HL-60 (cell line): Measurements from ENCODE around the gene HNRNPL.

Experiments used
- DNase-seq, 2 experiments: peaks; one replicate each; pipeline ENCODE4 v3.0.0-alpha.2; 2010 to 2020; ENCODE audit warnings: low read depth in 1 of 2, low spot score in 1 of 2
- H3K27ac ChIP-seq: fragments of 250-450 bp; sonication (Bioruptor Pico); replicated peaks from 2 replicates; pipeline ENCODE4 v1.5.1; 2020; ENCODE audit warnings: mild to moderate bottlenecking, moderate library complexity
- H3K27me3 ChIP-seq: fragments of 250-450 bp; sonication (Bioruptor Pico); 2 replicates; pipeline ENCODE4 v1.5.1; 2021; ENCODE audit warnings: mild to moderate bottlenecking, moderate library complexity; ENCODE audit not compliant: insufficient read depth, poor library complexity, severe bottlenecking
- H3K4me3 ChIP-seq: replicated peaks from 2 replicates; pipeline ENCODE4 v1.5.1; 2011; ENCODE audit warnings: mild to moderate bottlenecking, control low read depth, low read length; ENCODE audit not compliant: insufficient read depth
- GABPA ChIP-seq: IDR thresholded peaks from 2 replicates; pipeline ENCODE4 v1.6.1; 2012; ENCODE audit warnings: low read depth
- POLR2AphosphoS5 ChIP-seq: IDR thresholded peaks from 2 replicates; pipeline ENCODE4 v1.6.1; 2012; ENCODE audit warnings: low read depth
- SPI1 ChIP-seq: IDR thresholded peaks from 2 replicates; pipeline ENCODE4 v1.6.1; 2012; ENCODE audit warnings: low read depth, mild to moderate bottlenecking, borderline replicate concordance
- TF ChIP-seq, protein P1 (sequence below): IDR thresholded peaks from 2 replicates; pipeline ENCODE4 v1.6.1; 2012; ENCODE audit warnings: low read depth; ENCODE audit not compliant: insufficient replicate concordance
- TF ChIP-seq, protein P2 (sequence below): IDR thresholded peaks from one replicate; pipeline ENCODE4 v1.5.1; 2011; ENCODE audit warnings: low read length, control low read depth, inconsistent platforms; ENCODE audit not compliant: insufficient read depth

HNRNPL gene

DNA sequence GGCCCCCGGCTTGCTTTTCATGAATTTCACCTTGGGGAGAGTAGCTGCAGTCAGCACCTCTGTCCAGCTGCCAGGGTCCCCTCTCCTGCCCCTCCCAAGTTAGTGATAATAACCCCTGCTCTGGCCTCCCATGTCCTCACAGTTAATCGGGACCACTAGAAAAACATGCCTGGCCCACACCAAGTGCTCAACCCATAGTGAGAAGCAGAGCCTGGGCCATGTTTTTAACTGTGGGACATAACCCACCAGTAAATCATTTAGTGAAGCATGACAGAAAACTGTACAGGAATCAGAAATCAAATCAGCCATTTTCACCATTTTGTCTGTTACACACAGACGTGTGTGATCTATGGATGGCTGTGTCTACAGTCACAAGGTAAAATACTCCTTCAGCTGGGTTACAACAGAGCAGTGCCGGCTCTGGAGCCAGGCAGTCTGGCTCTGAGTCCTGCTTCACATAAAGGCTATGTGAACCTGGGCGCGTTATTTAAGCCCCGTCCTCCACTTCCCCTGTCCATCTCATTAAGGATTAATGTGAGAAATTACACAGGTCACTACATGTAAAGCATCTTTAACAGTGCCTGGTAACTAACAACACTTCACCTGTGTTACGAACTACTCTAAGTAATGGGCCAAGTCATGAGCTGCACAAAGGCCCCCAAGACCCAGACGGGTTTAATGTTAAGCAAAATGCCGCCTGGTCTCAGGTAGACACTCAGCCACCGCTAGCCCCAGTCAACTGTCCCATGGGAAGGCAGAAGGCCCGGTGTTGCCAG is 10.6 kb downstream of the HNRNPL start:
- TF ChIP-seq SPI1: no peak
- 0 out of 2 replicates have a peak, but pooled peaks have one; percentile 38 for TF ChIP-seq POLR2AphosphoS5
- DNase-seq: no peak
- no peak overlapping the region for H3K4me3 ChIP-seq
- no peak overlapping the region for H3K27ac ChIP-seq
- H3K27me3 ChIP-seq: no peaks in the 10 kb centered on the region

DNA sequence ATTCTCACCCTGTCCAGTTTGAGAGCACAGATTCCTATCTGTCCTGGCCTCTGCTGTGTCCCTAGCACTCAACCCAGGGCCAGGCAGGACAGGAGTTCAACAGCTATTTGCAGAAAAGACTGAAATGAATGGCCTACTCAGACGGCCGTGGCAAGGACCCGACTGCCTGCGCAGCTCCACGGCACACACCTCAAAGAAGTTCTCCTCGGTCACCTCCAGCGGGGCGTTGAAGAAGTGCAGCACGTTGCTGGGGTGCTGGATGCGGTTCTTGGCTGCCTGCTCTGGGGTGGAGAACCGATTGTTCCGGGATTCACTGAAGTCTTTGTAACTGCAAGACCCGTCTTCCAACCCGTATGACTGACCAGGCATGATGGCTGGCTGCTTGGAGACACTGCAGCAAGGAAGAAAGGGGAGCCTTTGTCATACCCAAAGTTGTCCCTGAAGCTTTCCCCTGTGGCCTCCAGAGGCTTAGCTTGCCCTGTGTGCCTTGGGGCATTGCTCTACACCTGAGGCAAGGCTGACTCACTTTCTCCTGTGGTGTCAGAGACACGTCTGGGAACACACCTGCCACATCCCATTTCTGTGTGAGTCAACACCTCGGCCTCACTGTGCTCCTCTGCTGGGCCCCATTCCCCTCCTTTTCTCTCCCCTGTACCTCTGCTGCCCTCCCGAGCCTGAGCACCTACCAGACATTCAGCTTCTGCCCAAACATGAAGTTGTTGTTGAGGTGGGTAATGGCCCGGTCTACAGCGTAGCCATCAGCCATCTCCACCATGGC is 11.4 kb downstream of the HNRNPL start:
- no peaks in the 10 kb centered on the region for H3K27me3 ChIP-seq
- no peak for DNase-seq
- no peak overlapping the region for H3K4me3 ChIP-seq
- TF ChIP-seq, protein P1, sequence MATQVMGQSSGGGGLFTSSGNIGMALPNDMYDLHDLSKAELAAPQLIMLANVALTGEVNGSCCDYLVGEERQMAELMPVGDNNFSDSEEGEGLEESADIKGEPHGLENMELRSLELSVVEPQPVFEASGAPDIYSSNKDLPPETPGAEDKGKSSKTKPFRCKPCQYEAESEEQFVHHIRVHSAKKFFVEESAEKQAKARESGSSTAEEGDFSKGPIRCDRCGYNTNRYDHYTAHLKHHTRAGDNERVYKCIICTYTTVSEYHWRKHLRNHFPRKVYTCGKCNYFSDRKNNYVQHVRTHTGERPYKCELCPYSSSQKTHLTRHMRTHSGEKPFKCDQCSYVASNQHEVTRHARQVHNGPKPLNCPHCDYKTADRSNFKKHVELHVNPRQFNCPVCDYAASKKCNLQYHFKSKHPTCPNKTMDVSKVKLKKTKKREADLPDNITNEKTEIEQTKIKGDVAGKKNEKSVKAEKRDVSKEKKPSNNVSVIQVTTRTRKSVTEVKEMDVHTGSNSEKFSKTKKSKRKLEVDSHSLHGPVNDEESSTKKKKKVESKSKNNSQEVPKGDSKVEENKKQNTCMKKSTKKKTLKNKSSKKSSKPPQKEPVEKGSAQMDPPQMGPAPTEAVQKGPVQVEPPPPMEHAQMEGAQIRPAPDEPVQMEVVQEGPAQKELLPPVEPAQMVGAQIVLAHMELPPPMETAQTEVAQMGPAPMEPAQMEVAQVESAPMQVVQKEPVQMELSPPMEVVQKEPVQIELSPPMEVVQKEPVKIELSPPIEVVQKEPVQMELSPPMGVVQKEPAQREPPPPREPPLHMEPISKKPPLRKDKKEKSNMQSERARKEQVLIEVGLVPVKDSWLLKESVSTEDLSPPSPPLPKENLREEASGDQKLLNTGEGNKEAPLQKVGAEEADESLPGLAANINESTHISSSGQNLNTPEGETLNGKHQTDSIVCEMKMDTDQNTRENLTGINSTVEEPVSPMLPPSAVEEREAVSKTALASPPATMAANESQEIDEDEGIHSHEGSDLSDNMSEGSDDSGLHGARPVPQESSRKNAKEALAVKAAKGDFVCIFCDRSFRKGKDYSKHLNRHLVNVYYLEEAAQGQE: no peak
- no peak for TF ChIP-seq SPI1
- TF ChIP-seq GABPA: no peak
- TF ChIP-seq, protein P2, sequence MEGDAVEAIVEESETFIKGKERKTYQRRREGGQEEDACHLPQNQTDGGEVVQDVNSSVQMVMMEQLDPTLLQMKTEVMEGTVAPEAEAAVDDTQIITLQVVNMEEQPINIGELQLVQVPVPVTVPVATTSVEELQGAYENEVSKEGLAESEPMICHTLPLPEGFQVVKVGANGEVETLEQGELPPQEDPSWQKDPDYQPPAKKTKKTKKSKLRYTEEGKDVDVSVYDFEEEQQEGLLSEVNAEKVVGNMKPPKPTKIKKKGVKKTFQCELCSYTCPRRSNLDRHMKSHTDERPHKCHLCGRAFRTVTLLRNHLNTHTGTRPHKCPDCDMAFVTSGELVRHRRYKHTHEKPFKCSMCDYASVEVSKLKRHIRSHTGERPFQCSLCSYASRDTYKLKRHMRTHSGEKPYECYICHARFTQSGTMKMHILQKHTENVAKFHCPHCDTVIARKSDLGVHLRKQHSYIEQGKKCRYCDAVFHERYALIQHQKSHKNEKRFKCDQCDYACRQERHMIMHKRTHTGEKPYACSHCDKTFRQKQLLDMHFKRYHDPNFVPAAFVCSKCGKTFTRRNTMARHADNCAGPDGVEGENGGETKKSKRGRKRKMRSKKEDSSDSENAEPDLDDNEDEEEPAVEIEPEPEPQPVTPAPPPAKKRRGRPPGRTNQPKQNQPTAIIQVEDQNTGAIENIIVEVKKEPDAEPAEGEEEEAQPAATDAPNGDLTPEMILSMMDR: no peak
- no peak for TF ChIP-seq POLR2AphosphoS5
- no peak overlapping the region for H3K27ac ChIP-seq

DNA sequence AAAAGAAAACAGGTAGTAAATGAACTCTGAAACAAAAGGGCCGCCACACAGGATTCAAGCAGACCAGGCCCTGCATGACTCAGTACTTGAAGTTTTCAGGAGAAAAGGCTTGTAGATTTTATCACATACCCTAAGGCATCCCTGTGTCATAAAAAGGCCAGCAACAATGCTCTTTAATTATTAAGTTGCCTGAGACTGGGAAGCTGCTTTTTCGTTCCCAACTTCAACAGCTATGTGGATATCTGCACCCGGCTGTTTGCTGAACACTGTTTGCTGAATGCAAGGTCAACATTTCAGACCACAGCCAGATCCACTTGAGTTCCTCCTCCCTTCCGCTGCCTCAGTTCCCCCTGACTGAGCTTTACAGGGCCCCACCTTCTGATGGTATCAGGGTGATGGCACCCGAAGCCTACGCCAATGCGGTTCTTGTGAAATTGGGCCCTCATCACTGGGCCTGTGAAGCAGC is 12.1 kb downstream of the HNRNPL start:
- Histone ChIP-seq H3K27me3 (no peaks in the 10 kb centered on the region), H3K27ac (no peak overlapping the region), H3K4me3 (no peak overlapping the region)
- no peak for DNase-seq
- TF ChIP-seq POLR2AphosphoS5: no peak; the same call in 1 of the 2 replicates
- TF ChIP-seq, protein P2: no peak

DNA sequence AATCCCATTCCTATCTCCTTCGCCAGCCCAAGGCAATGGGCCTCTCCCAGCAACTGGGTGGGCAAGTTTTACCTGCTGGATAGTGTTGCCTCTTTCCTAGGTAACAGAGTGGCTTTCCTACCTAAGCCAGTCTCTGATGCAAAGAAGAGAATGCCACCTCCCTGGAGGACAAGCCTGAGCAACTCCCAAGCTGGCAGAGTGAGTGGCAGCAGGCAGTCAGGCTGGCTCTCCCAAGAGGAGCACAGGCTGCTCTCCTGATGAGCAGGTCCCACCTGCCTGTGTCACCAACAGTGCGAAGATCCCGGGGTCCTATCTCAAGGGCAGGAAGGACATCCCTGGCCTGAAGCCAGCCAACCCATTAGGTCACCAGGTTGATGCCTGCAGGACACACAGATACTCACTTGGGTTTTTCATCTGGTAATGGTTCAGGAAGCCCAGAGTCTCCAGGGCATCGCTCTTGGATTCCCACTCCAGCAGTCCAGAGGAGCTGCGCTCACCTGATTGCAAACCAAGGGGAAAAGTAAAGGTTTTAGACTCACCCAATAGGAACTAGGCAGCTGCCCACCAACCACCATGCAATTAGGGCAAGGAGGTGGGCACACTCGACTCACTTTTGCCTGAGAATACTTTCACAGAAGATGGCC is 12.7 kb downstream of the HNRNPL start:
- no peak for DNase-seq
- Histone ChIP-seq H3K4me3 (no peak overlapping the region), H3K27ac (no peak overlapping the region), H3K27me3 (no peaks in the 10 kb centered on the region)
- TF ChIP-seq GABPA: no peak
- TF ChIP-seq POLR2AphosphoS5: 0 out of 2 replicates have a peak, but pooled peaks have one; percentile 48

DNA sequence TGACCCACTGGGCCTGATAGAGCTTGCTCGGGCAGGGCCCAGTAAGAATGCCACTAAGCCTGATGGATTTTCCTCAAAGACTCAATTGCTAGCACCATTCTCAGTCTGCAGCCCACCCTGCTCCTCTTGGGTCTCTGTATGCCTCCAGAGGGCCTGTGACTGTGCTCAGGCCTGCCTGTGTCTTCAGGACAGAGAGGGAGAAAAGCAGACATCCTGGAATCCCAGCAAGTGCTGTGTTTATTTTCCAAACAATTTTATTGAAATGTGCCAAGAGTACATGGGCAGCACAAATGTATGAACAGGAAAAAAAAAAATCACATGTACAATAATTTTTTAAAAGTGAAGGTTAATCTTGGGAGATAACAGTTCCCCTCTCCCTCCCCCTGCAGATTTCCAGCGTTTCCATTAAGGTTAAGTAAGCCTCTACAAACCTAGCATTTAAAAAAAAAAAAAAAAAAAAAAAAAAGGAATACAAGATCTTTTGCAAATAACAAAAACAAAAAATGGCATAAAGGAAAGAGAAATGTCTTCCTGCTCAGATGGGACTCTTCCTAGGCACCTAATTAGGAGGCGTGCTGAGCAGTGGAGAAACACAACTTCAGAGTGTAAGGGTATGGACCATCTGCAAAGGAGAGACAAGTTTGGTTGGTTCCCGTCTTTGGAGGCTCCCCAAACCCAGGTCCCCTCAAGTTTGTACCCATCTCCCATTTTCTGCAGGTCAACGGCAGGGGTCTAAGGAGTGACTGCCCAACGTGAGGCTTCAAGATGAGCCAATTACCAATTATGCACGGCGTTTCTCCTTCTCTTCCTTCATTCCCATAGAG is 13.4 kb downstream of the HNRNPL start:
- no peak overlapping the region for H3K27ac ChIP-seq
- DNase-seq: no peak
- TF ChIP-seq SPI1: no peak
- no peak overlapping the region for H3K4me3 ChIP-seq
- no peaks in the 10 kb centered on the region for H3K27me3 ChIP-seq
